Muscle of back (tissue), 11 donors: ENCODE measurements around the gene CHD5. TPM values are rescaled to one million over a fixed set of nuclear protein-coding genes. Genes with fewer than 3 reads are reported as not detected.

Source experiments
- DNase-seq, 3 donors: peaks; one replicate each; pipeline versions ENCODE4 v3.0.0 to v3.0.0-alpha.2; 2013
- polyA plus RNA-seq, 10 donors: library from polyadenylated mRNA; unstranded; fragments of 120-200 nt; gene quantifications; one replicate each; pipeline ENCODE4 v1.2.1, GENCODE V29; 2013; ENCODE audit not compliant: insufficient read length in 10 of 10

Gene CHD5
- polyA plus RNA-seq, 10 donors, result 0.04 to 0.40 (median 0.21) TPM

DNA sequence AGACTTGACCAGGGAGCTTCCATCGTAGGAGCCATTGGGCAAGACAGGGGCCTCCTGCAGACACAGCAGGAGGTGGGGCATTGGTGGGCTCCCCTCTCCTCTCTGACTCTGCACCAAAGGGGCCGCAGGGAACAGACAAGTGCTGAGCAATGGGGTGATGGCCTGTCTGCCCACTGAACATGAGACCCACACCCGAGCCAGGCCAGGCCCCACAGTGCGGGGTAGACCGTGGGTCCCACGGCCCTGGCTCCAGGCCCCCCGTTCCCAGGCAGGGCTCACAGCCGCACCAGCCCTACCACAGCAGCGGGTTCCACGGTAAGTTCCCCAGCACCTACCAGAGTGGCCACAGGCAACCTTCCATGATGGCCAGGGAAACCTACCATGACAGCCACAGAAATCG lies 45.9 kb downstream of the CHD5 start:
- DNase-seq, result no peak

DNA sequence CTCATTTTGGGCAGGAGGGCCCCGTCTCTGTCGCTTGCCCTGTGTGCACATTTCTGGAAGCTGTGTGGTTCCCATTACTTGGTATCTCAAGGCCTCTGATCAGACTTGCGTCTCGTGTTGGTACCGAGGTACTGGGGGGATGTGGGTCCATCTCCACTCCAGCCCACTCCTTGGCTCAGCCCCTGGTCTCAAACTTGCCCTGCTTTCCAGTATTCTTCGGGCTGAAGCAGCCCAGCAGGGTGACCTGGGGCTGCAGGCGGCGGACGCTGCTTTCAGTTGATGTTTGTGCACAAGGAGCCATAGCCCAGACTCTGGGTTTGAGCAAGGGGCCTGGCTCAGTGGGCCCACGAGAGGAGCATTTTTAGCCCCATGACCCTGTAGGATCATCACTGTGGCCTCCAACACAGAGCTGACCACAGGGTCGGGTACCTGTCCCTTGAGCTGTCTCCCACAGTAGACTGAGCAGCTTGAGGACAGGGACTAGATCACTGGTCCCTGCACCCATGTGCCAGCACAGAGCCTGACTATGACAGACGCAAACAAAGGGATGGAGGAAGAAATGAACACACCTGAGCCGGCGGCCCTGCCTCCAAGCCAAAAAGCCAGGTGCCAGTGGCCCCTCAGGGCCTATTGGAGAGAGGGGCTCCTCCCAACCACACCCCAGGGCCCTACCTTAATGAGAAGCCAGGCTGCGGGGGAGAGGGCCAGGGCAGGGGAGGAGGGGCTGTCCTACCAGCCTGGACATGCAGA lies 46.8 kb downstream of the CHD5 start:
- DNase-seq, result no peak

DNA sequence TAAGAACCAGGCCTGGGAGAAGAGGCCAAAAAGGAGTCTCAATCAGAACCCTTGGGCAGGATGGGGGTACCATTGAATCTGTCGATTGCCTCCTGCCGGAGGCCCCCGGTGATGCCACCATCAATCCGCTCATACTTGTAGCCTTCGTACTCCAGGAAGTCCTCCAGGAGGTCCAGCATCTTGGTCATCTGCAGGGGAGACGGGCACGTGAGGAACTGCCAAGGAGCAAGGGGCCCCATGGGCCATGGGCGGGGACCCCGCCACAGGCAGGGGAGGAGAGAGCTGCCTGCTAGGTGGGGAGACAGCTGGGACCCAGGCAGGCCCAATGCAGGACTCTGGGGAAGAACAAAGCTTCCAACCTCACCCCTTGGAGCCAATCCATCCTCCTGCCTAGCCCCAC lies 48.6 kb downstream of the CHD5 start:
- no peak for DNase-seq

DNA sequence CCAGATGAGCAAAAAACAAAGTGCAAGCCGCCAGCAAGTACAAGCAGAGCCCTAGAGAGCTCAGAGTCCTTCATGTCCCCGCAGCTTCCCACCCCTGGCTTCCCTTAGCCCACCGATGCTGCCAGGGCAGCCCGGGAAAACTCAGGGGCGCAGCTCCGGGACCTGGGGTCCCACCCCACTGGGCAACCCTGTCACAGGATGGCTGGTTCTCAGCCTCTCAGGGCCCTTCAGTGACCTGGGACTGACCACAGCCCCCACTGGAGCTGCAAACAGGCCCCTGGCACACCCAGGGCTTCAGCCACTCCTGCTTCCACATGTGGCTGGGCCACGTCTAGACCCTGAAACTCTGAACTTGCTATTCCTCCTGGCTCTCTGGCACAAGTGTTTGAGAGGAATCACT lies 49.5 kb downstream of the CHD5 start:
- DNase-seq, result no peak

DNA sequence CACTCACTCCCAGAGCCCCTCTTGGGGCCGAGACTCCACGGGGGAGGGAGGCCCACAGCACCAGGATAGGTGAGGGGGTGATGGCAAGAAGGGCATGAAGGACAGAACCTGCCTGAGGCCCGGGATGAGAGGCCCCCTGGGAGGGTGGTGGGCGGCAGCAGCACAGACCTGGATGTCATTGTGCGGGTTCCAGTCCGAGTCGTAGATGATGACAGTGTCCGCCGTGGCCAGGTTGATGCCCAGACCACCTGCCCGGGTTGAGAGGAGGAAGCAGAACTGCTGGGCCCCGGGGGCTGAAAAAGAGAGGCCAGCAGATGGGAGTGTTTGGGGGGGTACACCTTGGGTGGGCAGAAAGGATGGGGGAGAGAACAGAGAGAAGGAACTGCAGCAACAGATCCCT lies 50.1 kb downstream of the CHD5 start:
- DNase-seq, result no peak

DNA sequence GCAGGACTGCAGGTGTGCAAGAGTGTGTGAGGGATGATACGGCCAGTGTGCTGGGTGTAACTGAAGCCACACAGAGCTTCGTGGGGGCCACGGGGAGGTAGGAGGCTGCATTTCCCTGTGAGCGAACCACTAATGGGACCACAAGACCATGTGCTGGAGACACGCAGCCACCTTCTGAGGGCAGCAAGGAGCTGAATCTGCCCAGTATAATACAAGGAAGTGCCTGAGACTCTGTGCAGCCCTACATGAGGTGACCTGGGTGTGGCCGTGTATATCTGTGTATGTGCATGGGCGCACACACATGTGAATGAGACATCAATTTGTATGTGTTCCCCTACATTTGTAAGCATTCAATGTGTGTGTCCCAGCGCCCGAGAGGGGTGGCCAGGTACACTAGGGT lies 50.8 kb downstream of the CHD5 start:
- DNase-seq, result no peak

DNA sequence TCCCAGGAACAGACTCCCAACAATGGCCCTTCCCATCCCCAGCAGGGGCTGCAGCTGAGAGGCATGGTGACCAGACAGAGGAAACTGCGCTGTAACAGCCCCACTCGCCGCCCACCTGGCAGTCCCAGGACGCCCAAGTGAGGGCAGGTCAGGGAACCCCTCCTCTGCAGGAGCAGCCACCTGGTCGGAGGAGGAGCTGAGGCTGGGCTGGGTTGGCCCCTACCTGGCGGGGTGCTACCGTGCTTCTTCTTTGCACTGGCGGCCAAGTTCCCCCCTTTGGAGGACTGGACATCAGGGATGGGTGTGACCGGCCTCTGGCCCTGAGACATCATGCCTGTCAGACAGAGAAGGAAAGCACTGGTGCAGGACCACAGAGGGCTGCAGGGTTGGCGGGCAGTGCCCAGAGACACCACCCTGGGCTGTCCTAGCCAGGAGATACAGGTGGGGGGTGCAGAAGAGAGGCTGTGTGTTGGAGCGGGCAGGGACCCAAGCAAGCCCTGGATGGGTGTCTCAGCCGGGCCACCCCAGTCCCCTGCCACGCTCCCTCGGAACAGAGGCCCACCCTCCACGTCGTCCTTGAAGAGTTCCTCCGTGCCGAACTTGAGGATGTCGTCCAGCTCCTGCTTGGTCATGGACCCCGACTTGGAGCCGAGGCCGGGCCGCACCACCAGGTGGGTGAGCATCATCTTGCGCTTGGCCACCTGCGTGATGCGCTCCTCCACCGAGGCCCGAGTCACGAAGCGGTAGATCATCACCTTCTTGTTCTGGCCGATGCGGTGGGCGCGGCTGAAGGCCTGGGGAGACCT lies 51.6 kb downstream of the CHD5 start:
- DNase-seq, result no peak

DNA sequence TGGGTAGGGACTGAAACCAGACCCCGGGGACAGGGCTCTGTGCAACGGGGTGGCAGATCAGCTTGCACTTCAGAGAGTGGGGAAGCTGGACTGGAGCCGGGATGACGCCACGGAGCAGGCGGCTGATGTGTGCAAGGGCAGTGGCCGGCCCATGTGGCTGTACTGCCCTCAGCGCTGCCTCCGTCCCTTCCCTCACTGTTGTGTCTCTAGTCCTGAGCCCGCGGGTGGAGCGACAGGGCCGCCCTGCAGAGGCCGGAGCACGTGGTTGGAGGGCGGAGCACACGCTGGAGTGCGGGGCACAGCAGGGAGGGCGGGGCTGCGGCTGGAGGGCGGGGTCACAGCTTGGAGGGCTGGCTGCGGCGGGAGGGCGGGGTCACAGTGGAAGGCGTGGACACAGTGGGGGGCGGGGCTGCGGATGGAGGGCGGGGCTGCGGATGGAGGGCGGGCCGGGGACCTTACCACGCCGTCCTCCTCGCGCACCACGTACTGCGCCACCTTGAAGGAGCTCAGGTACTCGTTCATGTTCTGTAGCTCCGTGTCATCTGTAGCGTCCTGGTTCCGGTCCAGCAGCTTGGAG lies 52.4 kb downstream of the CHD5 start:
- peak; percentile 31 to 66 (median 42) for DNase-seq

DNA sequence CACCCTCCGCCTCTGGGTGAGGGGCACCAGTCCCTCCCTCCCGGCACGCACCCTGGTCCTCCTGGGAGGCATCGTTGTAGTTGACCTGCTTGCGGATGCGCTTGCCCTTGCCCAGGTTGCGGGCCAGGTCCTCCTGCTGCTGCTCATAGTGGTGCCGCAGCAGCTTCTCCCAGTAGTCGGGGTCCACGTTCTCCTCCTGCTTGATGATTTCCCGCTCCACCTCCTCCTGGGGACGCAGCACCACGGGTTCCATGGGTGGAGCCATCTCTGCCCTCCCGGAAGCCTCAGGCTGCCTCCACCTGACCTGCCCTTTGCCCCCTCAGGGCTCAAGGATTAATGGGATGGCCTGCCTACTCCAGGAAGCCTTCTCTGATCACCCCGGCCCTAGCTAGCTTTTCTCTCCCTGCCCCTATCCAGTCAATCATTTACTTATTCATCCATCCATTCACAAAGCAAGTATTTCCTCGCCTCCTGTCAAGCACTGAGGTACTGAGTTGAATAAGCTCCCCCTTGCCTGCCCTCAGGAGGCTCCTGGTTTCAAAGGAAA lies 53.5 kb downstream of the CHD5 start:
- no peak for DNase-seq

DNA sequence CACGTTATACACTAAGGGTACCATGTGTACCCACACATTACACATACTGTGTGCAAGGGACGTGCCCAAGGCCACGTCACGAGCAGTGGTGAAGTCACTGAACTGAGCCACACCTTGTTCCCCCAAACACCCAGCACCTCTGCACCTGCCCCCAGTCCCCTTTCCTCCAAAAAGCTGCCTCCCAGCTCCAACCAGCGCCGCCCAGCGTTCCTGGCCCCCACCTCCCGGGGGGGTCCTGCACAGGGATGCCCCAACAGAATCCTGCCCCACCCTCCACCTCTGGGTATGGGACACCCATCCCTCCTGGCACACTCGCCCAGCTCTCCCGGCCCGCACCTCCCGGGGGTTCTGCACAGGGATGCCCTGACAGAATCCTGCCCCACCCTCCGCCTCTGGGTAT lies 54.1 kb downstream of the CHD5 start:
- DNase-seq, result no peak

DNA sequence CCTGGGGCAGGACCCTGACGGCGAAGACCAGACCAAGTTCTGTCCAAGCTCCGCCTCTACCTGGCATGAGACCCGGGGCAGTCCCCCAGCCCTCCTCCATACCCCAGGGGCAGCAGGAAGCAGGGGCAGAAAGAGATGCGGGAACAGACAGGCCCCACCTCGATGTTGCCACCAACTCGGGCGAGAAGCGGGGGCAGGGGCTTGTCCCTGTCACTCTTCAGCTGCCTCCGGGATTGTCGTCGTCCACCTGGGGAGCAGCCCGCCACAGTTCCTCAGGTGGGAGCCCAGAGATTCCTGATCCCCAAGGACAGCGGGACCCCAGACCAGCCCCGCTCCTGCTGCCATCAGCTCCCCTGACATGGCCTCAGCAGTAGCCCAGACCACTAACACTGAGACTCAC lies 54.8 kb downstream of the CHD5 start:
- DNase-seq, result no peak

DNA sequence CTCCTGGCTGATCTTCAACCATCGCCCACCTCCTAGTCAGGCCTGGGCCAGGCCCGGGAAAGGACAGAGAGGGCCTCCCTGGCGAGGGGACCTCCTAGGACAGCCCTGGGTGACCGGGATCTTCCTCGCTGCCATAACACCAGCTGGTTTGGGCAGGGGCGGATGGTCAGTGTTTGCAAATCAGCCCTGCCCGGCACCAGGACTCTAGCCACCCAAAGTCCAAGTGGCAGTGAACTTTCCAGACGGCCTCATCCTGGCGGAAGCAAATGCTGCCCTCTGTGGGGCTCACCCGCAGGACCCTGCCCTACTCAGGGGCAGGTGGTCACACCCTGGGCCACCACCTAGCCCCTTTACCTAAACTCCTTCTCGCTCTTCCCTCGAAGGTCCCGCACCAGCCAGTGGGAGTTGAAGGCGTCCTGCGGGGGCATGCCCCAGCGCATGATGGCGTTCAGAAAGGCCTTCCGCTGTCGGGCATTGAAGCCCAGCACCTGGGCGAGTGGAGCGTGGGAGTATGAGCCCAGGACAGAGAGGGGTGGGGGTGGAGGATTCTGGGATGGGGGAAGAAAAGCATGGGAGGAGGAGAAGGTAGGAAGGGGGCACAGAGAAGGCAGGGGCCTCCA lies 55.3 kb downstream of the CHD5 start:
- no peak for DNase-seq

DNA sequence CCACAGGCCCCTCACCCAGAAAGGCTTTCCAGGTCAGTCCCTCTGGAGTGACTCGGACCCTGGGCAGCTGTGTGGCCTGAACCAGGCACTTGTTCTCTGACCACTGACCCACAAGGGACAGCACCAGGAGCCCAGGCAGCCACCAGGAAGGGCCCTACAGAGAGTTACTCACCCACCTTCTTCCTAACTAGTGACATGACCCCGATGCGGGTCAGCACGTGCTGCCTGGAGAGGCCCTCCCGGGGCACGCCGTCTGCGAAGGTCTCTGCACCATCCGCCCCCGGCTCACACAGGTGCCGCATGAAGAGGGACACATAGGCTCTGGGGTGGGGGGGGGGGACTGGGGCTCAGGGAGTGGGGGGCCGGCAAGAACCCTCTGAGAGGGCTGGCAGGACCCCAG lies 55.8 kb downstream of the CHD5 start:
- DNase-seq, result no peak

DNA sequence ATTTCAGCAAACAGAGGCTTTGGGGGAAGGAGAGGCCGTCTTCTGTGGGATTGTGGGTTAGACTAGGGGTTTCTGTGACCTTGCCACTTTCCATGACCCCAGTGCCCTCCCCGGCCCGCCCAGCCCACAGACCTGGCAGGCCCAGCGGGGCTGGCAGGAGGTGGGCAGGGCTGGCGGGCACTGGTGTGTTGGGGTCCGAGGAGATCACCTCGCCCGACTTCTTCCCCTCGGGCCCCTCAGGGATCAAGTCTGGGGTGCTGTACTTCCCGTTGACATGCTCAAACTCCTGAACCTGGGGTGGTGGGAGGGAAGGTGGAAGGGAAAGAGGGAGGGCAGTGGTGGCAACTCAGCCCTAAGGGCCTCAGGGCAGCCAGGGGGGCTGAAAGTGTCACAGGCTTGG lies 56.3 kb downstream of the CHD5 start:
- no peak for DNase-seq

DNA sequence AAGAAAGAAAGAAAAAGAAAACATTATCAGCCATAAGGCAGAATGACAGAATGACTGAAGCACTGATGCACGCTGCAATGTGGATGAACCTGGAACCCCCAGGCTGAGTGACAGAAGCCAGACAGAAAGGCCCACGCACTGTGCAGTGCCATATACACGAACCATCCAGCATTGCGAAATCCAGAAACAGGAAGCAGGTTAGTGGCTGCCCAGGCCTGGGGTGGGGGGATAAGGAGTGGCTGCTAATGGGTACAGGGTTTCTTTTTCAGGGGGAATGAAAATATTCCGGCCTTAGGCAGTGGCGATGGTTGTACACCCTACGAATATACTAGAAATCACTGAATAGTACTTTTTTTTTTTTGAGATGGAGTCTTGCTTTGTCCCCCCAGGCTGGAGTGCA lies 57.0 kb downstream of the CHD5 start:
- DNase-seq, result no peak

DNA sequence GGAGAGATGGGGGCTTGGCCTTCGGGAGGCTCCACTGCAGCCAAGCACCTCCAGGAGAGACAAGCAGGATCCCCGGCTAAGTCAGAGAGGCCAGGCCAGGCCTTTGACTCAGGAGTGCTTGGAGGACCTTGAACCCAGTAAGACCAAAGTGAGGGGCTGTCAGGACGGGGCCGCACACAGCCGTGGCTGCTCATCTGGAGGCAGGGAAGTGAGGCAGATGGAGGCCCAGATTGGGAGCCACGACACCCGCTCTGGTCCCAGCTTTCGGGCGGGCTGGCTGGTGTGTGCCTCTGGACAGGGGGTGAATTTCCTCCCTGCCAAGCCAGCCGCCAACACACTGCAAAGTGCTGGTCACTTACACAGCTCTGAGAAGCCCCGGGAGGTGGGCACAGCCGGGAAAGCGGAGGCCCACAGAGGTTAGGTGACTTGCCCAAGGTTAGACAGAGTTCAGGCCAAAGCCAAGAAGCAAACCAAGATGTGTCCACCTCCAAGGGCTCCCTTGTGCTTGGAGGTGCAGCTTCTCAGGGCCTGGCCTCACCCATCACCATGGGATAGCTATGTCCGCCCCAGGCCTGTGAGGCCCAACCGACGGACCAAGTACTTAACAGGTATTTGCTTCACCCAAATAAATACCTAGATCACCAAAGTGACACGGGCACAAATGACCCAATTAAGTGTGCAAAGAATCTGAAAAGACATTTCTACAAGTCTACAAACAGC lies 58.3 kb downstream of the CHD5 start:
- DNase-seq, result no peak

DNA sequence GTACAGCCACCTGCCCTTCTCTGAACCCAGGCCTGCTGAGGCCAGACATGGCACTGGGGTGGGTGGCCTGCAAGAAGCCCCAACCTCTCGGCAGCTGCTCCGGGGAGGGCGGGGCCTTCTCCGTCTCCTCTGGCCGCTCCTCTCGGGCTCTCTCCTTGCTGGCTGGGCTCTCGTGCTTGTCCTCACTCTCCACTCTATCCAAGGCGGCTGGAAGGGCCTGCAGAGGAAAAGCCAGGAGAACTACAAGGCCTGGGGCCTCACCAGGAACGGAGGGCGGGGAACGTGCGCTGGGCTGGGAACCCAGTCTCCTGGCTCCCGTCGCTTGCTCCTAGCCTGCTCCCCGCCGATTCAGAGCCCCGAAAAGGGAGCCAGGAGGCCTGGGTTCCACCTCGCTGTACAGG lies 59.1 kb downstream of the CHD5 start:
- DNase-seq, result no peak

DNA sequence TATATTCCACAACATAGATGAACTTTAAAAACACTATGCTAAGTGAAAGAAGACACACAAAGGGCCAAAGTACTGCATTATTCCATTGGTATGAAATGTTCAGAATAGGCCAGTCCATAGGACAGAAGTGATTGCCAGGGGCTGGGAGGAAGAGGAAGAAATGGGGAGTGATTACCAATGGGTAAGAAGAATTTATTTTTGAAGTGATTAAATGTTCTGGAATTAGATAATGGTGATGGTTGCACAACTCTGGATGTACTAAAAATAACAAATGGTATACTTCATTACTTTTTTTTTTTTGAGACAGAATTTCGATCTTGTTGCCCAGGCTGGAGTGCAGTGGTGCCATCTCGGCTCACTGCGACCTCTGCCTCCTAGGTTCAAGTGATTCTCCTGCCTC lies 61.7 kb downstream of the CHD5 start:
- no peak for DNase-seq

DNA sequence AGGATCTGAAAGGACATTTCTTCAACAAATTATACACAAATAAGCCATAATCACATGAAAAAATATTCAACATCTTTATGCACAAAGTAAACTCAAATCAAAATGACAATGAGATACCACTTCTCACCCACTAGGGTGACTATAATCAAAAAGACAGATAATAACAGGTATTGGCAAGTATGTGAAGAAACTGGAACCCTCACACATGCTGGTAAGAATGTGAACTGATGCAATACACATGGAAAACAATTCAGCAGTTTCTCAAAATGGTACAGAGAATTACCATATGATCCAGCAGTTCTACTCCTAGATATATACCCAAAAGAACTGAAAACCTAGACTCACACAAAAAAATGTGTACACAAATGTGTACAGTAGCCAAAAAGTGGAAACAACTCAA lies 62.5 kb downstream of the CHD5 start:
- no peak for DNase-seq

DNA sequence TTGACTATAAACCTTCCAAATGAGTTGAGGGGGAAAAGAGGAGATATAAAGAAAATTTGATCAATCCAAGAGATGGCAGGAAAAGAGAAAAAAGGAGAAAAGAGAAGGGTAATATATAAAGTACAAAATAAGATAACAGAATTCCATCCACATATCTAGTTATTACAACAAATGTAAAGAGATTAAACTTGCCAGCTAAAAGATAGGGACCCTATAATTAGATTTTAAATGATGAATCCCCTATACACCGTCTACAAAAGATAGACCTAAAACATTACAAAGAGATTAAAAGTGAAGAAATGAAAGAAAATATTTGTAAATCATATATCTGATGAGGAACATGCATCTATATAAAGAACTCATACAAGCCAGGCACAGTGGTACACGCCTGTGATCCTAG lies 63.1 kb downstream of the CHD5 start:
- DNase-seq, result no peak

DNA sequence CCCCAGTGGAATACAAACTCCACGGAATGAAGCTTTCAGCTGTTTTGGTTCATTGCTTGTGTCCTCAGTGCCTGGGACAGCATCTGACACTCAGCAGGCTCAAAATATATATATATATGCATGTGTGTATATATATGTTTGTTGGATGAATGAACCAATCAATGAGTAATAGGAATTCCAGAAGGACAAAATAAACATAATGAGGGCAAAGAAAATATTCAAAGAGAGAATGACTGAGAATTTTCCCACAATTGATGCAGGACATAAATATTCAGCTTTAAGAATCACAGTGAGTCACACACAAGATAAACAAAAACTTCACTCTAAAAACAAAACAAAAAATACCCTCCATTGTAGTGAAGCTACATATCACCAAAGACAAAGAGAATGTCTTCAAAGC lies 64.0 kb downstream of the CHD5 start:
- no peak for DNase-seq

DNA sequence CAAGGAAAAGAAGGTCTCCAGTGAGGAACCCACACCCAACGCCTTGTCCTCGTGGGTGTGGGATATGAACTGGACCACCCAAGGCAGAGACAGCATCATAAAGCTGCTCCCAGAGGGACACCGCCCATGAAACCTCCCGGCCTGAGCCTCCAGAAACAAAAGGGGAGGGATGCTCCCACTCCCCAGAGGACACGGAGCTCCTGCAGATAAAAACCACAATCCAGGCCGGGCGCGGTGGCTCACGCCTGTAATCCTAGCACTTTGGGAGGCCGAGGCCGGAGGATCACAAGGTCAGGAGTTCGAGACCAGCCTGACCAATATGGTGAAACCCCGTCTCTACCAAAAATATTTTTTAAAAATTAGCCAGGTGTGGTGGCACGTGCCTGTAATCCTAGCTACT lies 66.4 kb downstream of the CHD5 start:
- no peak for DNase-seq
